Kidney (tissue), 14 donors: Measurements from ENCODE around the gene GIPR. TPM values are rescaled to one million over a fixed set of nuclear protein-coding genes. Genes with fewer than 3 reads are reported as not detected.

Experiments used
- DNase-seq, 5 donors: peaks; one replicate each; pipeline ENCODE4 v3.0.0-alpha.2; 2013 to 2020
- FAIRE-seq: peaks from 2 replicates; lab custom pipeline; 2012; peaks lifted over from hg19 to GRCh38; lab: Jason Lieb, UNC
- H3K27ac ChIP-seq, 2 donors: one replicate each; pipeline ENCODE4 v1.7.0; 2013; ENCODE audit warnings: low read depth in 2 of 2, low read length in 2 of 2, inconsistent platforms in 1 of 2
- H3K27me3 ChIP-seq: one replicate; pipeline ENCODE4 v1.7.1; 2013; ENCODE audit warnings: low read length, inconsistent platforms; ENCODE audit not compliant: control insufficient read depth, insufficient read depth
- H3K36me3 ChIP-seq, 3 donors: one replicate each; pipeline versions ENCODE4 v1.7.0 to v1.7.1; 2013; ENCODE audit warnings: low read length in 3 of 3, control low read depth in 1 of 3, inconsistent platforms in 1 of 3; ENCODE audit not compliant: insufficient read depth in 3 of 3, control insufficient read depth in 2 of 3
- H3K4me1 ChIP-seq, 3 donors: one replicate each; pipeline versions ENCODE4 v1.7.0 to v1.7.1; 2013; ENCODE audit warnings: low read length in 3 of 3, inconsistent platforms in 1 of 3, low read depth in 1 of 3; ENCODE audit not compliant: control insufficient read depth in 2 of 3, insufficient read depth in 2 of 3
- H3K4me3 ChIP-seq, 3 donors: one replicate each; pipeline versions ENCODE4 v1.7.0 to v1.8.1; 2013; ENCODE audit warnings: low read length in 3 of 3, control low read depth in 1 of 3, inconsistent platforms in 1 of 3
- H3K9ac ChIP-seq, 3 donors: one replicate each; pipeline versions ENCODE4 v1.7.0 to v1.7.1; 2013; ENCODE audit warnings: low read length in 3 of 3, control low read depth in 1 of 3, inconsistent platforms in 1 of 3
- H3K9me3 ChIP-seq, 3 donors: one replicate each; pipeline versions ENCODE4 v1.7.0 to v1.7.1; 2013; ENCODE audit warnings: low read length in 3 of 3, control low read depth in 1 of 3, inconsistent platforms in 1 of 3; ENCODE audit not compliant: control insufficient read depth in 2 of 3, insufficient read depth in 1 of 3
- CTCF ChIP-seq: IDR thresholded peaks from 3 replicates; pipeline ENCODE4 v1.5.1; 2012; ENCODE audit warnings: mild to moderate bottlenecking, moderate library complexity, borderline replicate concordance; ENCODE audit not compliant: insufficient read depth; ENCODE audit errors: extremely low read depth
- intact Hi-C: fragments of 100-400 bp; cut with DNase I; formaldehyde crosslinking; loops from one replicate; pipeline ENCODE4 v1.11.1; 2022
- polyA plus RNA-seq: library from polyadenylated mRNA; stranded (reverse); fragments of 350-450 nt; fragmentation: Illumina TruSeq; extraction: RNeasy Lipid Tissue Mini Kit (QIAGEN cat#74804); gene quantifications from one replicate; pipeline ENCODE4 v1.2.3, GENCODE V29; 2014; ENCODE audit warnings: low read depth, low replicate concordance; ENCODE audit not compliant: insufficient read depth
- total RNA-seq: library from RNA; stranded (reverse); fragmentation: NEBNext Ultra II Directional; extraction: Animal tissue kit (Norgen Biotek cat#: 25700); gene quantifications from one replicate; pipeline ENCODE4 v1.2.1, GENCODE V29; 2021
- donor health status: control.
- donor health status: control.
- donor health status: control.
- donor health status: control.
- donor health status: control.
- donor health status: DM: yes; HTN: yes; CAD: no.
- donor health status: Normal renal cell carcinoma (clear cell type).

The GIPR gene
- total and polyA plus RNA-seq, 2 donors from 2014 or later: 0.65 to 3.3 TPM

- DNase-seq (peak in 2 of 5 donors; percentile 76 to 84), FAIRE-seq (no peak)
- TF ChIP-seq CTCF: no peak
- Histone ChIP-seq H3K9me3 (no peaks in the 10 kb centered on the region), H3K27ac (no peak overlapping the region), H3K27me3 (peaks cover 3% of the 10 kb centered on the region), H3K36me3 (no peaks in the 10 kb centered on the region), H3K9ac (no peak overlapping the region), H3K4me1 (peaks cover 0 to 13% (median 7%) of the 10 kb centered on the region in 3 donors), H3K4me3 (no peak overlapping the region)
- intact Hi-C loops: no loop called here
Measured at GRCh38 chr19:45645068-45645630, 22.9 kb upstream of the GIPR start.

- TF ChIP-seq CTCF: no peak
- H3K27ac ChIP-seq: no peak overlapping the region
- peak overlapping the region in 2 of 3 donors; percentile 20 to 25 for H3K4me3 ChIP-seq
- H3K36me3 ChIP-seq: no peaks in the 10 kb centered on the region
- H3K9me3 ChIP-seq: no peaks in the 10 kb centered on the region
- peaks cover 0 to 13% (median 7%) of the 10 kb centered on the region in 3 donors for H3K4me1 ChIP-seq
- DNase-seq: peak; percentile 79 to 92 (median 89)
- intact Hi-C loops: no loop called here
- peak overlapping the region in 1 of 3 donors; percentile 39 for H3K9ac ChIP-seq
- peaks cover 3% of the 10 kb centered on the region for H3K27me3 ChIP-seq
- no peak for FAIRE-seq
Measured at GRCh38 chr19:45645631-45646344, 22.2 kb upstream of the GIPR start.

GRCh38 chr19:45646345-45646698, 21.7 kb upstream of the GIPR start:
- H3K9ac ChIP-seq: no peak overlapping the region
- no peak for DNase-seq
- peaks cover 0 to 11% (median 5%) of the 10 kb centered on the region in 3 donors for H3K4me1 ChIP-seq
- H3K36me3 ChIP-seq: no peaks in the 10 kb centered on the region
- no peak overlapping the region for H3K27ac ChIP-seq
- H3K27me3 ChIP-seq: peaks cover 3% of the 10 kb centered on the region
- FAIRE-seq: no peak
- H3K4me3 ChIP-seq: no peak overlapping the region
- intact Hi-C loops: no loop called here
- H3K9me3 ChIP-seq: no peaks in the 10 kb centered on the region
- TF ChIP-seq CTCF: no peak
